ENCODE results near the gene MAN1C1. TPM values are rescaled to one million over a fixed set of nuclear protein-coding genes. Genes with fewer than 3 reads are reported as not detected.

The MAN1C1 gene
- total RNA-seq, 2 donors from 2014 or later = 22.8 to 34.4 TPM

DNA sequence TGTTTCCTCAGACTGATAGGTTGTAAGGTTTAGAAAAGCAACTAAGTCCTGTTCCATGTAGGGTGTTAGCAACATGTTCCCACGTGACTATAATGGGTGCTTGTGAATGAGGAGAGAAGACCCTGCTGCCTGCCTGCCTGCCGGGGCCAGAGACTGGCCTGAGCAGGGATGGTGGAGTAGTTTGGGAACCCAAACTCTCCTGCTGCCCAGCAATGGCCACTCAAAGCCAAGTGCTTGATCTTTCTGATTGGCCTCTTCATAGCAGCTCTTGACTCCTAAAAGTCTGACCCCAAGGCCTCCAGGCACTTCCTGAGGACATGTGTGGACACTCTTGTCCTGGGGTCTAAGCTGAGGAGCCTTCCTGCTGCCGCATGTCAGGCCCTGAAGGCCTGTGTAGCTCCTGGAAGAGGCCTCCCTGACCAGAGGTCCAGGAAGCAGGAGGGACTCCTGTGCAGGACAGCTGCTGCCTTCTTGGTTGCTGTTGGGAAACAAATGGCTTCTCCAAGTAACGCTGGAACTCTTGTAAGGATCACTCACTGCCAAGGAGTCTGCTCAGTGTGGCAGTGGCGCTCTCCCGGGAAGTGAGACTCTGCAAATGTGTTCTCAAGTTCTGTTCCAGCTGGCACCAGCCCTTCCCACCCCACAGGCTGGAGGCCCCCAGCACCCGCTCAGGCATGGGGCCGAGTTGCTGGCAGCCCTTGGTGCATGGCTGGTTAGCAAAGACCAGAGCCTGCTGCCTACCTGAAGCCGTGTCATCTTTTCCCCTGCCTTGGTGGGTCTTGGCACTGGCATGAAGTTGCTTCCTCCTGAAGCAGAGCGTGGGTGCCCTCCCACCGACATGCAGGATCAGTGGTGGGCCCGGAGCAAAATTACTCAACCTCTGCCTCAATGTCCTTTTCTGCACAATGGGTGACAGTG is 35.5 kb downstream of the MAN1C1 start:
- Histone ChIP-seq H3K9me3 (no peaks in the 10 kb centered on the region), H3K27ac (no peak overlapping the region), H3K27me3 (replicated peaks; ENCODE audit: insufficient read depth) (no peaks in the 10 kb centered on the region), H3K4me3 (no peak overlapping the region), H3K4me1 (replicated peaks) (no peaks in the 10 kb centered on the region), H3K36me3 (no peaks in the 10 kb centered on the region)
- intact Hi-C loops (cut with DNase I) = no loop called here
- 66% methylated on average over 12 of the region's 12 CpGs for WGBS
- no peak for DNase-seq (ENCODE audit: low spot score)
- no peak for TF ChIP-seq POLR2AphosphoS5 (IDR thresholded peaks at IDR 0.05)
- TF ChIP-seq, protein P1, sequence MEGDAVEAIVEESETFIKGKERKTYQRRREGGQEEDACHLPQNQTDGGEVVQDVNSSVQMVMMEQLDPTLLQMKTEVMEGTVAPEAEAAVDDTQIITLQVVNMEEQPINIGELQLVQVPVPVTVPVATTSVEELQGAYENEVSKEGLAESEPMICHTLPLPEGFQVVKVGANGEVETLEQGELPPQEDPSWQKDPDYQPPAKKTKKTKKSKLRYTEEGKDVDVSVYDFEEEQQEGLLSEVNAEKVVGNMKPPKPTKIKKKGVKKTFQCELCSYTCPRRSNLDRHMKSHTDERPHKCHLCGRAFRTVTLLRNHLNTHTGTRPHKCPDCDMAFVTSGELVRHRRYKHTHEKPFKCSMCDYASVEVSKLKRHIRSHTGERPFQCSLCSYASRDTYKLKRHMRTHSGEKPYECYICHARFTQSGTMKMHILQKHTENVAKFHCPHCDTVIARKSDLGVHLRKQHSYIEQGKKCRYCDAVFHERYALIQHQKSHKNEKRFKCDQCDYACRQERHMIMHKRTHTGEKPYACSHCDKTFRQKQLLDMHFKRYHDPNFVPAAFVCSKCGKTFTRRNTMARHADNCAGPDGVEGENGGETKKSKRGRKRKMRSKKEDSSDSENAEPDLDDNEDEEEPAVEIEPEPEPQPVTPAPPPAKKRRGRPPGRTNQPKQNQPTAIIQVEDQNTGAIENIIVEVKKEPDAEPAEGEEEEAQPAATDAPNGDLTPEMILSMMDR (IDR thresholded peaks at IDR 0.05) = no peak
- TF ChIP-seq POLR2A (IDR thresholded peaks at IDR 0.05) = no peak

DNA sequence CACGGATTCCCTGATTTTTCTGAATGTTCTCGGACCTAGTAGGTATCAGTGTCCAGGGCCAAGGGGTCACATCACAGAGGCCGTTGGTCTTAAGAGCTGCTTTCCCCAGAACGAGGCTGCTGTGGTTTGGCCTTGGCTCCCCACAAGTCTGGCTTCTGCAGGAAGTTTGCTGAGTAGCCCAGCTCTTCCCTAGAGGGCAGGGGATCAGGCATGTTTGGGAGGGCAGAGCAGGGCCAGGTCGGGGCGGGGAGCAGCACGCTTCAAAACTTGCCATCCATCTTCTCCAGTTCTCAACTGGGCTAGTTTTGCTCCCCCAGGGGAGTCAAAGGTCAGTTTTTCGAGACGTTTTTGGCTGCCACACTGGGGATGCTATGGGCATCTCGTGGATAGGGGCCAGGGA is 37.0 kb downstream of the MAN1C1 start:
- Histone ChIP-seq H3K9me3 (no peaks in the 10 kb centered on the region), H3K27ac (no peak overlapping the region), H3K4me3 (no peak overlapping the region), H3K27me3 (replicated peaks; ENCODE audit: insufficient read depth) (no peaks in the 10 kb centered on the region), H3K36me3 (no peaks in the 10 kb centered on the region), H3K4me1 (replicated peaks) (no peaks in the 10 kb centered on the region)
- DNase-seq (ENCODE audit: low spot score) = no peak
- 85% methylated on average over 10 of the region's 10 CpGs for WGBS
- TF ChIP-seq POLR2AphosphoS5 (IDR thresholded peaks at IDR 0.05) (no peak), POLR2A (IDR thresholded peaks at IDR 0.05) (no peak)
- TF ChIP-seq, protein P1 (IDR thresholded peaks at IDR 0.05) = no peak
- intact Hi-C loops (cut with DNase I) = no loop called here

DNA sequence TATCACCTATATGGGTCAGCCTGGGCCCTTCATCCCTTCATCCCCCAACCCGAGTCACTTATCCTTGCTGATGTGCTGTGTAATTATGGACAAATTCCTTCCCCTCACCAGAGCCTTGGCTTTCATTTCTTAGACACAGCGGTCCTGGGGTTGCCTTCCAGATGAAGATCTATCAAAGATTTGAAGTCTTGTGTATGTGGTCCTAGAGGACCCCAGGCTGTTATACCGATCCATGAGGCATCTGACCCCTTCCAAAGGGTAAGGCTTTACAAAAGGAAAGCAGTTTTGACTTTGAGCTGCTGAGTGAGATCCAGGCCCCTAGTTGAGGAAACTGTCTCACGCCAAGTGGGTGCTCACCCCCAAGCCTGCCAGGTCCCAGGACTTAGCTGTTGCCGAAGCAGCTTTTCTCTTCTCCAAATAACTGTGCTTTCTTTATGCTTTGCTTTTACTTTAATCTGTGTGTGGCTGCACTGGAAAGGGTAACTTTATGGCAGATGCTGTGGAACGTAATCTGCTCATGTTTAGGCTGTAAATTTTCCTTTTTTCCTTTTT is 37.6 kb downstream of the MAN1C1 start:
- no peak overlapping the region for H3K4me3 ChIP-seq
- no peaks in the 10 kb centered on the region for H3K27me3 ChIP-seq (replicated peaks; ENCODE audit: insufficient read depth)
- H3K9me3 ChIP-seq = no peaks in the 10 kb centered on the region
- H3K4me1 ChIP-seq (replicated peaks) = peaks cover 3% of the 10 kb centered on the region
- no peak for DNase-seq (ENCODE audit: low spot score)
- 95% methylated on average over 6 of the region's 6 CpGs for WGBS
- intact Hi-C loops (cut with DNase I) = no loop called here
- TF ChIP-seq POLR2AphosphoS5 (IDR thresholded peaks at IDR 0.05) (no peak), POLR2A (IDR thresholded peaks at IDR 0.05) (no peak)
- TF ChIP-seq, protein P1 (IDR thresholded peaks at IDR 0.05) = no peak
- H3K36me3 ChIP-seq = no peaks in the 10 kb centered on the region
- H3K27ac ChIP-seq = no peak overlapping the region

DNA sequence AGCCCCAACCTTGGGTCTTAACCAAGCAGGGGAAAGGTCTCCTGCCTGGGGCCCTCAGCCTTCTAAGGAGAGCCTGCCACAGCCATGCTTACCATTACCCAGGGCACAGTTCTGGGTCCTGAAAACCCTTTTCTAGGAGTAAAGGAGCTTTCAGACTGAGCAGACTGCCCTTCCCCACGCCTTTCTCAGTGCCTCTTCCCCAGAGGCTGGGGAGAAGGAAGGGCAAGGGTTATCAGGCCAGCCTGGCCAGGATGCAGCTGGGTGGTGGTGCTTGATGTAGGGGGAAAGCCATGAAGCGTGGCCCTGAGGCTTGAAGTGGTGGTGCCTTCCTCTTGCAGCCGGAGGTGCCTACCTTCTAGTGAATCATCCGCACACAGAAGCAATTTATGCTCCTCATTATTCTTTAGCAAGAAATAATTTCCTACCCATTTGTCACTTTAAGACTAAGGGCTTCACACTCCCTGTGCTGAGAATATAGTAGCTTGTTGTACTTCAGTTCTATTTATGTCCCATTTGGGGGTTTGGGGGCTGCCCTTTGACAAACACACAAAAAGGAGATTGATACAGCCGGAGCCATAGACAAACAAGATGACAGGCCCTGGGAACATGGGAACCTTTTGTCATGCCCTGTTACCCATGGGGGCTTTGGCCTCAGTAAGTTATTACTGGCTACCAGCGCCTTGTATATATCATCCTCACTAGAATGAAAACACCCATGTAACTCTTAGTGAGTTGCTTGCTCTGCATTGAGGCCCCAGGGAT is 40.7 kb downstream of the MAN1C1 start:
- 94% methylated on average over 6 of the region's 6 CpGs for WGBS
- TF ChIP-seq POLR2A (IDR thresholded peaks at IDR 0.05) (no peak), POLR2AphosphoS5 (IDR thresholded peaks at IDR 0.05) (no peak)
- TF ChIP-seq, protein P1 (IDR thresholded peaks at IDR 0.05) = no peak
- H3K27ac ChIP-seq = no peak overlapping the region

More for the DNA sequence above, 40.7 kb downstream of the MAN1C1 start:
- H3K4me1 ChIP-seq (replicated peaks) = peaks cover 5% of the 10 kb centered on the region
- H3K36me3 ChIP-seq = no peaks in the 10 kb centered on the region
- DNase-seq (ENCODE audit: low spot score) = no peak
- no peaks in the 10 kb centered on the region for H3K27me3 ChIP-seq (replicated peaks; ENCODE audit: insufficient read depth)
- no peak overlapping the region for H3K4me3 ChIP-seq
- no peaks in the 10 kb centered on the region for H3K9me3 ChIP-seq
- intact Hi-C loops (cut with DNase I) = loop anchor here (5.0 kb wide), 1 partner anchor 35 kb away; no protein-coding TSS in a partner anchor
